ENCODE results near the gene CDC42BPA.

Gene CDC42BPA

GRCh38 chr1:226985839-226986463 is 332.3 kb downstream of the CDC42BPA start:
- no peak overlapping the region for H3K27ac ChIP-seq
- TF ChIP-seq ZFX (IDR thresholded peaks at IDR 0.05; ENCODE audit: borderline replicate concordance), result no peak
- TF ChIP-seq, protein P1, sequence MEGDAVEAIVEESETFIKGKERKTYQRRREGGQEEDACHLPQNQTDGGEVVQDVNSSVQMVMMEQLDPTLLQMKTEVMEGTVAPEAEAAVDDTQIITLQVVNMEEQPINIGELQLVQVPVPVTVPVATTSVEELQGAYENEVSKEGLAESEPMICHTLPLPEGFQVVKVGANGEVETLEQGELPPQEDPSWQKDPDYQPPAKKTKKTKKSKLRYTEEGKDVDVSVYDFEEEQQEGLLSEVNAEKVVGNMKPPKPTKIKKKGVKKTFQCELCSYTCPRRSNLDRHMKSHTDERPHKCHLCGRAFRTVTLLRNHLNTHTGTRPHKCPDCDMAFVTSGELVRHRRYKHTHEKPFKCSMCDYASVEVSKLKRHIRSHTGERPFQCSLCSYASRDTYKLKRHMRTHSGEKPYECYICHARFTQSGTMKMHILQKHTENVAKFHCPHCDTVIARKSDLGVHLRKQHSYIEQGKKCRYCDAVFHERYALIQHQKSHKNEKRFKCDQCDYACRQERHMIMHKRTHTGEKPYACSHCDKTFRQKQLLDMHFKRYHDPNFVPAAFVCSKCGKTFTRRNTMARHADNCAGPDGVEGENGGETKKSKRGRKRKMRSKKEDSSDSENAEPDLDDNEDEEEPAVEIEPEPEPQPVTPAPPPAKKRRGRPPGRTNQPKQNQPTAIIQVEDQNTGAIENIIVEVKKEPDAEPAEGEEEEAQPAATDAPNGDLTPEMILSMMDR (IDR thresholded peaks at IDR 0.05), result no peak

DNA sequence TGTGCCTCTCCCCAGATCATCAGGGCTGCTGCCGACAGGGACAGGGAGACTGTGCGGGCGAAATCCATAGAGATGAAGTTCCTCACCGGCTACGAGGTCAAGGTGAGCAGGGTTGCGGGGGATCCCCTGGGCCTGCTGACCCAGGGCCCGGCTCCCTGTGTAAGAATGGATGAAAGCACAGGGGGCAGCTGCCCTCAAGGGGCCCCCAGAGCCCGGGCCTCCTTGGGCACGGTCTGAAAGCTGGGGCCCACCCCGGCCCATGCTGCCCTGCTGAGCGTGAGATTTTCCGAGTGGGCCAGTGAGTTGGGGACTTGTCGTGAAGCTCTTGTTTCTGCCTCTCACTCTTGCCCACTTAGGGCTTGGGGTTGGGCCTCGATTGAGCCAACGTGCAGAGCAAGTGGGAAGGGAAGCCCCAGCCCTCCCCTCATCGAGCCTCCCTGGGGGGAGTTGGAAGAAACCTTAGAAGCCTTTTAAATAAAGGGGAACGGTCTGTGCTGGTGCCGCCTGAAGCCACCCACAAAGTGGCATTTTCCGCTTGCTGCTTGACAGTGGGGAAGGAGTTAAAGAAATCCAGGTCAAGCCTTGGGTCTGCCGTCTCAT is 333.0 kb downstream of the CDC42BPA start:
- H3K27ac ChIP-seq, result no peak overlapping the region
- TF ChIP-seq, protein P1 (IDR thresholded peaks at IDR 0.05), result no peak
- TF ChIP-seq ZFX (IDR thresholded peaks at IDR 0.05; ENCODE audit: borderline replicate concordance), result no peak

- TF ChIP-seq, protein P1 (IDR thresholded peaks at IDR 0.05), result no peak
- no peak for TF ChIP-seq ZFX (IDR thresholded peaks at IDR 0.05; ENCODE audit: borderline replicate concordance)
- H3K27ac ChIP-seq, result no peak overlapping the region
Measured at GRCh38 chr1:226984521-226985238, 333.6 kb downstream of the CDC42BPA start.

- TF ChIP-seq ZFX (IDR thresholded peaks at IDR 0.05; ENCODE audit: borderline replicate concordance), result no peak
- TF ChIP-seq, protein P1 (IDR thresholded peaks at IDR 0.05), result no peak
- no peak overlapping the region for H3K27ac ChIP-seq
Measured at GRCh38 chr1:226983992-226984364, 334.3 kb downstream of the CDC42BPA start.

DNA sequence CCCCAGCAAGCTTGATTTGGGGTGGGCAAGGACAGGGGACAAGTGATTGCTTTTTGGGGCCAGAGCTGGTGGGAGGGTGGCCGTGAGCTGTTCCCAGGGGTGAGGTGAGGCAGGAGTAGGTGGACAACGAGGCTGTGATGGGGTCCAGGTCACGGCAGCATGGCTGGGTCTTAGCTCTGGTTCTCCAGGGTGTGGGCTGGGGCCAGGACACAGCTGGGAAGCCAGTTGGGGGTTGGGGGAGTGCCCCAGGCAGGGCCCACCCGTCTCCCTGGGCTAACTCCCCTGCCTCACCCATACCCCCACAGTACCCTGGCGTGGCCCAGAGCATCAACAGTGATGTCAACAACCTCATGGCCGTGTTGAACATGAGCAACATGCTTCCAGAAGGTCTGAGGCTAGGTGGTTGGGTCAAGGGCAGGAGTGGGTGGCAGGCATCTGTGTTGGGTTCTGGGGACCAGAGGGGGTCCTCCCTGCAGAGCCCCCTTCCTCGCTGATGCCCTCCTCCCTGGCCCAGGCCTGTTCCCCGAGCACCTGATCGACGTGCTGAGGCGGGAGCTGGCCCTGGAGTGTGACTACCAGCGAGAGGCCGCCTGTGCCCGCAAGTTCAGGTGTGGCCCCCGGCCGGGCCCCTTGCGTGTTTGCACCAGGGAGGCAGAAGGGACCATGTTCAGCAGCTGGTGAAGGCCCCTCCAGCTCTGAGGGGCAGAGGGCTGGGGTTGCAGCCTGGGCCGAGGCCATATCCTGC is 334.9 kb downstream of the CDC42BPA start:
- TF ChIP-seq, protein P1 (IDR thresholded peaks at IDR 0.05), result no peak
- no peak for TF ChIP-seq ZFX (IDR thresholded peaks at IDR 0.05; ENCODE audit: borderline replicate concordance)
- no peak overlapping the region for H3K27ac ChIP-seq

DNA sequence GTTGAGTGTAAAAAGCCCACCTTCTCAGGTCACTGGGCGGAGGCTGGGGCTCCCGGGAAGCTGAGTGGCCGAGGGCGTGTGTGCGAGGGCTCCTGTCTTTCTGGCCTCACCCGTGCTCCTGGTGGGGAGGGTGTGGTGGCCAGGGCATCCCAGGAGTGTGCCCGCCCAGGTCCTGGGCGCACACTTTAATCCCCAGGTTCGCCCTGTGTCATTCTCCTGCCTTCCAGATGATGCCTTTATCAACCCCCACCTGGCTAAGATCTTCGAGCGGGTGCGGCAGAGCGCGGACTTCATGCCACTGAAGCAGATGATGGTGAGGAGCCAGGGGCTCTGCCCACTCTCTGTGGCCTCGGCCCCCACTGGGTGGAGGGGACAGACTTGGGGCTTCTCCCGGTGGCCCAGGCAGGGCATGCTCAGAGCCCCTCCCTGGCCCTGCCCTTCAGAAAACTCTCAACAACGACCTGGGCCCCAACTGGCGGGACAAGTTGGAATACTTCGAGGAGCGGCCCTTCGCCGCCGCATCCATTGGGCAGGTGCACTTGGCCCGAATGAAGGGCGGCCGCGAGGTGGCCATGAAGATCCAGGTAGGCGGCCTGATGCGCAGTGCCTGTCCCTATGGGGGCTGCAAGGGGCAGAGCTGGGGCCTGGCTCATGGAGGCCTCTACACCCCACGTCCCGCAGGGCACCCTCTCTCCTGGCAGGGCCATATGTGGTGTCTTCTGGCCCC is 335.7 kb downstream of the CDC42BPA start:
- H3K27ac ChIP-seq, result no peak overlapping the region
- TF ChIP-seq, protein P1 (IDR thresholded peaks at IDR 0.05), result no peak
- no peak for TF ChIP-seq ZFX (IDR thresholded peaks at IDR 0.05; ENCODE audit: borderline replicate concordance)

Measured in 22Rv1 (cell line).